AG04450 (cell line): ENCODE results near the gene LCORL. TPM values are rescaled to one million over a fixed set of nuclear protein-coding genes. Genes with fewer than 3 reads are reported as not detected.

Source experiments
- CTCF ChIA-PET: fragments of 300-600, 350-600 bp; formaldehyde crosslinking; extraction: SDS; loops from one replicate; lab custom pipeline; 2022; ENCODE audit warnings: antibody characterized with exemption, inconsistent platforms; lab: Charles Lee
- POLR2A ChIA-PET: fragments of 350-600 bp; formaldehyde crosslinking; extraction: SDS; loops from one replicate; lab custom pipeline; 2021; ENCODE audit warnings: antibody characterized with exemption, inconsistent platforms; lab: Yijun Ruan, JAX
- DNase-seq: peaks from one replicate; pipeline ENCODE4 v3.0.0-alpha.2; 2011; ENCODE audit warnings: low read depth, low spot score
- H3K27ac ChIP-seq: one replicate; pipeline ENCODE4 v1.5.1; 2012; ENCODE audit warnings: low read depth, low read length, control low read depth
- H3K27me3 ChIP-seq: one replicate; pipeline ENCODE4 v1.6.0; 2012; ENCODE audit warnings: low read length; ENCODE audit not compliant: control insufficient read depth, insufficient read depth
- H3K4me3 ChIP-seq: 2 replicates; pipeline ENCODE4 v1.5.1; 2011; ENCODE audit warnings: mild to moderate bottlenecking, low read depth, low read length, control low read depth
- H3K9me3 ChIP-seq: 2 replicates; pipeline ENCODE4 v1.5.1; 2012; ENCODE audit warnings: low read length; ENCODE audit not compliant: control insufficient read depth, insufficient read depth
- CTCF ChIP-seq: IDR thresholded peaks from 2 replicates; pipeline ENCODE4 v1.5.1; 2011; ENCODE audit warnings: low read depth, low read length, control low read depth, inconsistent platforms
- polyA plus RNA-seq: library from polyadenylated mRNA; depleted of rRNA; stranded (reverse); fragments of >200 nt; gene quantifications from 2 replicates; pipeline ENCODE4 v1.2.3, GENCODE V29; 2011

Gene LCORL
- polyA plus RNA-seq, 1 experiment = 7.2 TPM

GRCh38 chr4:17964576-17964975 is 57.0 kb downstream of the LCORL start:
- Histone ChIP-seq H3K27ac (no peak overlapping the region), H3K9me3 (no peaks in the 10 kb centered on the region), H3K27me3 (no peaks in the 10 kb centered on the region), H3K4me3 (no peak overlapping the region)
- no peak for DNase-seq
- ChIA-PET POLR2A (no interaction called here), CTCF (interaction anchor here (0.7 to 0.9 kb wide), 2 partner anchors 58 to 147 kb away, joined by 4 to 6 read pairs; no protein-coding TSS in a partner anchor)
- no peak for TF ChIP-seq CTCF

GRCh38 chr4:17962171-17962570 is 59.4 kb downstream of the LCORL start:
- no peaks in the 10 kb centered on the region for H3K9me3 ChIP-seq
- ChIA-PET CTCF (interaction anchor here (0.8 kb wide), 1 partner anchor 20 kb away, joined by 3 read pairs; no protein-coding TSS in a partner anchor), POLR2A (interaction anchor here (0.6 kb wide), 1 partner anchor 63 kb away, joined by 3 read pairs; no protein-coding TSS in a partner anchor)
- no peak overlapping the region for H3K27ac ChIP-seq
- H3K27me3 ChIP-seq = no peaks in the 10 kb centered on the region
- no peak for DNase-seq
- no peak for TF ChIP-seq CTCF
- no peak overlapping the region for H3K4me3 ChIP-seq

GRCh38 chr4:17961249-17961648 is 60.3 kb downstream of the LCORL start:
- ChIA-PET POLR2A (no interaction called here), CTCF (no interaction called here)
- no peak overlapping the region for H3K4me3 ChIP-seq
- no peak overlapping the region for H3K27ac ChIP-seq
- H3K9me3 ChIP-seq = no peaks in the 10 kb centered on the region
- no peaks in the 10 kb centered on the region for H3K27me3 ChIP-seq
- TF ChIP-seq CTCF = no peak
- DNase-seq = no peak

- DNase-seq = no peak
- no peak overlapping the region for H3K27ac ChIP-seq
- no peaks in the 10 kb centered on the region for H3K9me3 ChIP-seq
- CTCF ChIA-PET = no interaction called here
- H3K27me3 ChIP-seq = no peaks in the 10 kb centered on the region
- POLR2A ChIA-PET = no interaction called here
- TF ChIP-seq CTCF = no peak
- H3K4me3 ChIP-seq = no peak overlapping the region
Measured at GRCh38 chr4:17958181-17958580, 63.4 kb downstream of the LCORL start.

- POLR2A ChIA-PET = no interaction called here
- H3K4me3 ChIP-seq = no peak overlapping the region
- no peak for TF ChIP-seq CTCF
- CTCF ChIA-PET = no interaction called here
- H3K9me3 ChIP-seq = no peaks in the 10 kb centered on the region
- H3K27ac ChIP-seq = no peak overlapping the region
- no peak for DNase-seq
- no peaks in the 10 kb centered on the region for H3K27me3 ChIP-seq
Measured at GRCh38 chr4:17957688-17958087, 63.9 kb downstream of the LCORL start.
